HCT116 (cell line): ENCODE data around the gene MYF5. TPM values are rescaled to one million over a fixed set of nuclear protein-coding genes. Genes with fewer than 3 reads are reported as not detected.

Experiments
- ATAC-seq: fragments of 200-7000 bp; cut with Tn5 transposase; 2 replicates; pipeline ENCODE4 v1.9.1; 2020; ENCODE audit warnings: mild to moderate bottlenecking, moderate library complexity
- BruUV-seq: library from RNA; stranded (reverse); fragments of 400-500 nt; replicated peaks from 2 replicates; lab custom pipeline; 2021; lab: Mats Ljungman, UMichigan
- CTCF ChIA-PET: fragments of 300-600 bp; sonication (Branson Sonifier 250); formaldehyde crosslinking; loops from one replicate; lab custom pipeline; 2021; ENCODE audit warnings: antibody characterized with exemption; lab: Charles Lee
- POLR2A ChIA-PET: fragments of 300-600, 350-600 bp; sonication (Branson Sonifier 250); formaldehyde crosslinking; loops from one replicate; lab custom pipeline; 2021; ENCODE audit warnings: antibody characterized with exemption; lab: Charles Lee
- RAD21 ChIA-PET, 2 experiments: fragments of 300-600 bp; sonication (Branson Sonifier 250); formaldehyde crosslinking; loops; one replicate each; lab custom pipeline; 2023; ENCODE audit warnings: low total read pairs in 2 of 2; ENCODE audit not compliant: uncharacterized antibody in 2 of 2, unreplicated experiment in 2 of 2, low non-redundant PET in 1 of 2; lab: Charles Lee
- DNase-seq: peaks from one replicate; pipeline ENCODE4 v3.0.0-alpha.2; 2010; ENCODE audit warnings: low read depth, low spot score
- H2AFZ ChIP-seq: fragments of 200-600 bp; shearing (Covaris generic), sonication (generic); 2 replicates; pipeline ENCODE4 v1.6.1; 2017; ENCODE audit warnings: low read depth, mixed run types, mixed read lengths, antibody characterized with exemption, low read length; ENCODE audit not compliant: poor library complexity, severe bottlenecking
- H3K27ac ChIP-seq: 2 replicates; pipeline ENCODE4 v1.5.1; 2012; ENCODE audit warnings: low read depth, low read length
- H3K27me3 ChIP-seq: fragments of 200-600 bp; sonication (generic); 2 replicates; pipeline ENCODE4 v1.6.1; 2016; ENCODE audit warnings: mixed run types, low read length, mixed read lengths; ENCODE audit not compliant: insufficient read depth
- H3K36me3 ChIP-seq, 2 experiments: fragments of 200-500 bp in 1 of 2; fragments of 200-600 bp in 1 of 2; sonication (Bioruptor generic) in 1 of 2; sonication (generic) in 1 of 2; 2 replicates each; pipeline versions ENCODE4 v1.5.1 to v1.6.1; 2014 to 2016; ENCODE audit warnings: low read length in 2 of 2, inconsistent platforms in 1 of 2, mixed read lengths in 1 of 2, mixed run types in 1 of 2; ENCODE audit not compliant: insufficient read depth in 2 of 2, control insufficient read depth in 1 of 2
- H3K4me1 ChIP-seq, 2 experiments: fragments of 200-600 bp in 1 of 2; sonication (generic) in 1 of 2; 2 replicates each; pipeline versions ENCODE4 v1.5.1 to v1.6.1; 2012 to 2017; ENCODE audit warnings: low read length in 2 of 2, inconsistent platforms in 1 of 2, mild to moderate bottlenecking in 1 of 2, mixed read lengths in 1 of 2, mixed run types in 1 of 2, moderate library complexity in 1 of 2; ENCODE audit not compliant: insufficient read depth in 2 of 2, control insufficient read depth in 1 of 2
- H3K4me2 ChIP-seq: fragments of 200-600 bp; sonication (generic); 2 replicates; pipeline ENCODE4 v1.6.1; 2017; ENCODE audit warnings: mixed run types, low read length, mixed read lengths
- H3K4me3 ChIP-seq, 2 experiments: fragments of 200-600 bp in 1 of 2; sonication (generic) in 1 of 2; replicated peaks in 1 of 2; 2 replicates each; pipeline ENCODE4 v1.5.1; 2011 to 2016; ENCODE audit warnings: low read length in 2 of 2, control low read depth in 1 of 2, low read depth in 1 of 2, mild to moderate bottlenecking in 1 of 2, mixed read lengths in 1 of 2, mixed run types in 1 of 2
- H3K79me2 ChIP-seq: fragments of 200-600 bp; sonication (generic); 2 replicates; pipeline ENCODE4 v1.6.1; 2017; ENCODE audit warnings: mild to moderate bottlenecking, mixed run types, low read length, moderate library complexity, mixed read lengths; ENCODE audit not compliant: insufficient read depth
- H3K9ac ChIP-seq: fragments of 200-600 bp; sonication (generic); 2 replicates; pipeline ENCODE4 v1.6.1; 2016; ENCODE audit warnings: low read length, mixed read lengths
- H3K9me2 ChIP-seq: fragments of 200-600 bp; sonication (generic), shearing (Covaris generic); 2 replicates; pipeline ENCODE4 v1.6.1; 2017; ENCODE audit warnings: mixed run types, mild to moderate bottlenecking, moderate library complexity; ENCODE audit not compliant: insufficient read depth
- H3K9me3 ChIP-seq, 2 experiments: fragments of 200-500 bp in 1 of 2; fragments of 200-600 bp in 1 of 2; sonication (Bioruptor generic) in 1 of 2; sonication (generic) in 1 of 2; 2 replicates each; pipeline ENCODE4 v1.6.1; 2014 to 2017; ENCODE audit warnings: low read length in 2 of 2, mixed read lengths in 2 of 2, inconsistent platforms in 1 of 2, low read depth in 1 of 2, mild to moderate bottlenecking in 1 of 2, mixed run types in 1 of 2, moderate library complexity in 1 of 2; ENCODE audit not compliant: control insufficient read depth in 1 of 2, insufficient read depth in 1 of 2
- H4K20me1 ChIP-seq: fragments of 200-600 bp; sonication (generic), shearing (Covaris generic); 2 replicates; pipeline ENCODE4 v1.6.1; 2017; ENCODE audit warnings: mixed run types, mild to moderate bottlenecking, moderate library complexity; ENCODE audit not compliant: insufficient read depth
- ATF3 ChIP-seq: IDR thresholded peaks from 2 replicates; pipeline ENCODE4 v1.6.1; 2012
- CBX3 ChIP-seq: IDR thresholded peaks from 2 replicates; pipeline ENCODE4 v1.6.1; 2012; ENCODE audit warnings: low read depth
- CEBPB ChIP-seq: IDR thresholded peaks from 2 replicates; pipeline ENCODE4 v1.6.1; 2012; ENCODE audit warnings: low read depth
- EGR1 ChIP-seq: IDR thresholded peaks from 2 replicates; pipeline ENCODE4 v1.6.1; 2012; ENCODE audit warnings: low read depth
- ELF1 ChIP-seq: IDR thresholded peaks from 2 replicates; pipeline ENCODE4 v1.6.1; 2012; ENCODE audit warnings: low read depth, borderline replicate concordance
- FOSL1 ChIP-seq: IDR thresholded peaks from 2 replicates; pipeline ENCODE4 v1.6.1; 2012; ENCODE audit warnings: low read depth
- JUND ChIP-seq: IDR thresholded peaks from 2 replicates; pipeline ENCODE4 v1.6.1; 2012
- POLR2A ChIP-seq: IDR thresholded peaks from 2 replicates; pipeline ENCODE4 v1.7.0; 2011; ENCODE audit warnings: borderline replicate concordance; ENCODE audit not compliant: insufficient read depth, insufficient read length; ENCODE audit errors: extremely low read depth
- POLR2AphosphoS5 ChIP-seq: IDR thresholded peaks from 2 replicates; pipeline ENCODE4 v1.6.1; 2011; ENCODE audit warnings: mild to moderate bottlenecking, low read depth, low read length, moderate library complexity
- RAD21 ChIP-seq: IDR thresholded peaks from 2 replicates; pipeline ENCODE4 v1.6.1; 2012; ENCODE audit warnings: low read depth, mild to moderate bottlenecking
- SIN3A ChIP-seq: IDR thresholded peaks from 2 replicates; pipeline ENCODE4 v1.6.1; 2012; ENCODE audit warnings: low read depth
- SRF ChIP-seq: IDR thresholded peaks from 2 replicates; pipeline ENCODE4 v1.6.1; 2012; ENCODE audit warnings: low read depth
- YY1 ChIP-seq: IDR thresholded peaks from 2 replicates; pipeline ENCODE4 v1.6.1; 2011; ENCODE audit warnings: low read length, low read depth, moderate library complexity, mild to moderate bottlenecking; ENCODE audit not compliant: insufficient replicate concordance; ENCODE audit errors: extremely low read depth
- ZBTB33 ChIP-seq: IDR thresholded peaks from 2 replicates; pipeline ENCODE4 v1.6.1; 2011; ENCODE audit warnings: mild to moderate bottlenecking, low read length, moderate library complexity; ENCODE audit not compliant: insufficient replicate concordance; ENCODE audit errors: extremely low read depth
- ZFX ChIP-seq: fragments of 450-650 bp; IDR thresholded peaks from 2 replicates; pipeline ENCODE4 v1.6.1; 2017
- ZNF274 ChIP-seq: fragments of 200-500 bp; sonication (Bioruptor generic); IDR thresholded peaks from 2 replicates; pipeline ENCODE4 v1.6.1; 2014; ENCODE audit warnings: mild to moderate bottlenecking, low read depth, low read length, inconsistent platforms
- intact Hi-C: fragments of 100-400 bp; cut with micrococcal nuclease; formaldehyde crosslinking; loops from 2 replicates; pipeline ENCODE4 v1.10.0; 2022
- total RNA-seq: library from RNA; stranded (reverse); gene quantifications from one replicate; pipeline ENCODE4 v1.2.1, GENCODE V29; 2021; ENCODE audit not compliant: unreplicated experiment
- TF ChIP-seq, protein P1 (sequence below): IDR thresholded peaks from 2 replicates; pipeline ENCODE4 v1.6.1; 2012
- TF ChIP-seq, protein P2 (sequence below), 3 experiments: fragments of 200-600 bp in 1 of 3; sonication (generic) in 1 of 3; IDR thresholded peaks in 2 of 3; conservative IDR thresholded peaks in 1 of 3; 2 replicates each; pipeline ENCODE4 v1.5.1; 2012 to 2017; ENCODE audit warnings: low read depth in 2 of 3, low read length in 2 of 3, antibody characterized with exemption in 1 of 3, borderline replicate concordance in 1 of 3, control low read depth in 1 of 3, mild to moderate bottlenecking in 1 of 3, mixed read lengths in 1 of 3, mixed run types in 1 of 3, moderate library complexity in 1 of 3; ENCODE audit not compliant: insufficient read depth in 1 of 3

Gene MYF5
- total RNA-seq, 1 experiment from 2014 or later: not detected

GRCh38 chr12:80701388-80701787 is 15.3 kb upstream of the MYF5 start:
- Histone ChIP-seq H2AFZ (no peak overlapping the region), H3K27me3 (peaks cover 18% of the 10 kb centered on the region; the same call in 1 of the 2 replicates), H3K36me3 (no peaks in the 10 kb centered on the region), H3K9me3 (no peaks in the 10 kb centered on the region), H3K79me2 (no peaks in the 10 kb centered on the region), H3K27ac (no peak overlapping the region), H4K20me1 (no peaks in the 10 kb centered on the region), H3K4me1 (peaks cover 0 to 11% of the 10 kb centered on the region in 2 experiments; a peak in 2 of 4 replicates), H3K9me2 (no peaks in the 10 kb centered on the region), H3K4me2 (no peak overlapping the region), H3K9ac (no peak overlapping the region), H3K4me3 (no peak overlapping the region)
- ATAC-seq (no peak), DNase-seq (no peak)
- TF ChIP-seq ATF3 (no peak), CEBPB (no peak), EGR1 (no peak), FOSL1 (no peak), ZNF274 (no peak), ZFX (no peak), POLR2A (no peak), ZBTB33 (no peak), CBX3 (no peak), RAD21 (no peak), SIN3A (no peak), ELF1 (no peak), POLR2AphosphoS5 (no peak), SRF (no peak), JUND (no peak), YY1 (no peak)
- TF ChIP-seq, protein P1, sequence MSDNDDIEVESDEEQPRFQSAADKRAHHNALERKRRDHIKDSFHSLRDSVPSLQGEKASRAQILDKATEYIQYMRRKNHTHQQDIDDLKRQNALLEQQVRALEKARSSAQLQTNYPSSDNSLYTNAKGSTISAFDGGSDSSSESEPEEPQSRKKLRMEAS: no peak
- TF ChIP-seq, protein P2, sequence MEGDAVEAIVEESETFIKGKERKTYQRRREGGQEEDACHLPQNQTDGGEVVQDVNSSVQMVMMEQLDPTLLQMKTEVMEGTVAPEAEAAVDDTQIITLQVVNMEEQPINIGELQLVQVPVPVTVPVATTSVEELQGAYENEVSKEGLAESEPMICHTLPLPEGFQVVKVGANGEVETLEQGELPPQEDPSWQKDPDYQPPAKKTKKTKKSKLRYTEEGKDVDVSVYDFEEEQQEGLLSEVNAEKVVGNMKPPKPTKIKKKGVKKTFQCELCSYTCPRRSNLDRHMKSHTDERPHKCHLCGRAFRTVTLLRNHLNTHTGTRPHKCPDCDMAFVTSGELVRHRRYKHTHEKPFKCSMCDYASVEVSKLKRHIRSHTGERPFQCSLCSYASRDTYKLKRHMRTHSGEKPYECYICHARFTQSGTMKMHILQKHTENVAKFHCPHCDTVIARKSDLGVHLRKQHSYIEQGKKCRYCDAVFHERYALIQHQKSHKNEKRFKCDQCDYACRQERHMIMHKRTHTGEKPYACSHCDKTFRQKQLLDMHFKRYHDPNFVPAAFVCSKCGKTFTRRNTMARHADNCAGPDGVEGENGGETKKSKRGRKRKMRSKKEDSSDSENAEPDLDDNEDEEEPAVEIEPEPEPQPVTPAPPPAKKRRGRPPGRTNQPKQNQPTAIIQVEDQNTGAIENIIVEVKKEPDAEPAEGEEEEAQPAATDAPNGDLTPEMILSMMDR (IDR thresholded peaks at IDR 0.05 in 2 of 3, conservative IDR thresholded peaks at IDR 0.05 in 1 of 3; ENCODE audit: borderline replicate concordance in 1 of 3, insufficient read depth in 1 of 3, low read depth in 2 of 3, low read length in 2 of 3): no peak
- ChIA-PET POLR2A (no interaction called here), CTCF (interaction anchor here (2.0 kb wide), 1 partner anchor 9 kb away, joined by 6 read pairs; no protein-coding TSS in a partner anchor), RAD21 (no interaction called here)
- intact Hi-C loops: no loop called here
- no TSS peak for BruUV-seq
